ENCODE measurements around the gene OAT. TPM values are rescaled to one million over a fixed set of nuclear protein-coding genes. Genes with fewer than 3 reads are reported as not detected.

Gene OAT
- total RNA-seq, 2 experiments from 2014 or later = 36.5 to 39.6 TPM

DNA sequence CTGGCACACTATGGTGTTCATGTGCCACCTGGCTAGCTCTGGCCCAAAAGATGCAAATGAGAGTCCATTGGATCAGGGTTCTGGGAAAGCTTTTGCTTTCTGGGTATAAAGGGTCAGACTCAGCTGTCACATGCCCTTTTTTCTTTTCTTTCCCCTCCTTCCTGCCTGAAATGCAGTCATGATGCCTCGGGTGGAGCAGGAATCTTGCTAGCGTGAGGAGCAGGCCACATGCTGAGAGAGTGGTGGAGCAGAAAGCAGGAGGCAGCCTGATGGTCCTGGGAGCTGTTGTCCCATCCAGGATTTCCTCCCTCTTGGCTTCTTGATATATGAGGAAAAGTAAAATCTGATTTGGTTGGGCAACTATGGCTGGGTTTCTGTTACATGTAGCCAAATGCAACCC, 40.2 kb upstream of the OAT start:
- Mint-ChIP-seq H3K9me3 (ENCODE audit: low read depth) (no peaks in the 10 kb centered on the region), H3K4me1 (peaks cover 3% of the 10 kb centered on the region), H3K4me3 (no peak overlapping the region), H3K27ac (no peak overlapping the region), H3K36me3 (ENCODE audit: low read depth) (peaks cover 1% of the 10 kb centered on the region), H3K27me3 (peaks cover 23% of the 10 kb centered on the region)
- intact Hi-C loops (cut with DNase I, micrococcal nuclease) = no loop called here
- CTCF ChIA-PET = interaction anchor here (0.8 kb wide), 1 partner anchor 541 kb away, joined by 3 read pairs; no protein-coding TSS in a partner anchor
- DNase-seq (no peak), ATAC-seq (no peak)
- POLR2A ChIA-PET = no interaction called here

DNA sequence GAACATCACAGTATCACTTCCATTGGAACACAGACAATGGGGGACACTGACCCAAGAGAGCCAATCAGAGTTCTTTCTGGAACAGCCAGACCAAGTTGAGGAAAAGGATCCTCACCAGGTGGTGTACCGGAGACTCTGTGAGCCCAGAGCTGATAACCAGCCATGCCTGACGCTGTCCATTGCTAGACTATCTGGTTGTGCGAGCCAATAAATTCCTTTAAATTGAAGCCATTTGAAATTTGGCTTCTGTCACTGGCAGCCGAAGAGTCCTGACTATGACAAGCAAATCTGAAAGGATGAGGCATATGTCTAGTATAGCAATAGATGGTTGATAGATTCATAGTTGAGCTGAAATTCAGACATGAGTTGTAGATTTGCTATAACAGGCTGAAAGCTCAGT, 39.8 kb upstream of the OAT start:
- intact Hi-C loops (cut with DNase I, micrococcal nuclease) = no loop called here
- CTCF ChIA-PET = no interaction called here
- Mint-ChIP-seq H3K27me3 (peaks cover 27% of the 10 kb centered on the region), H3K4me1 (peaks cover 3% of the 10 kb centered on the region), H3K36me3 (ENCODE audit: low read depth) (peaks cover 1% of the 10 kb centered on the region), H3K27ac (no peak overlapping the region), H3K9me3 (ENCODE audit: low read depth) (no peaks in the 10 kb centered on the region), H3K4me3 (no peak overlapping the region)
- ATAC-seq (no peak), DNase-seq (no peak)
- POLR2A ChIA-PET = no interaction called here

DNA sequence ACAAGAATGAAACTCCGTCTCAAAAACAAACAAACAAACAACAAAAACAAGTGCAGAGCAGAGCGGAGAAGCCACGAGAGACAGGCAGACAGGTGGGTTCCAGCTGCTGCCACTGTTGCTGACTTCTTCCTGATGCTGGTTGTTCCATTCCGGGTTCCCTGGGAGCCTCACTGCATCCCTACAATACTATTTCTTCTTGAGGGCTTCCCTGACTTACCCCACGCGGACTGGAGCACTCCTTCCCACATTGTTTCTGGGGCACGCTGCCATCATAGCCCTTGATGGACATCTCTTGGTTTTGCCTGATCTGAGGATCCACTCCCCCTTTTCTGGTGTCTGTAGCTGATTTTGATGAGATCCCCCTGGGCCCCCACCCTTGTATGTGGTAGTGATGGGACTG, 36.7 kb upstream of the OAT start:
- no peak for DNase-seq
- peaks cover under 1% of the 10 kb centered on the region for H3K4me1 Mint-ChIP-seq
- H3K9me3 Mint-ChIP-seq (ENCODE audit: low read depth) = no peaks in the 10 kb centered on the region
- CTCF ChIA-PET = interaction anchor here (1.1 kb wide), 1 partner anchor 216 kb away, joined by 3 read pairs; no protein-coding TSS in a partner anchor
- ATAC-seq = no peak
- POLR2A ChIA-PET = no interaction called here
- H3K27ac Mint-ChIP-seq = no peak overlapping the region
- H3K4me3 Mint-ChIP-seq = no peak overlapping the region
- no peaks in the 10 kb centered on the region for H3K36me3 Mint-ChIP-seq (ENCODE audit: low read depth)
- peaks cover 51% of the 10 kb centered on the region for H3K27me3 Mint-ChIP-seq
- intact Hi-C loops (cut with DNase I, micrococcal nuclease) = no loop called here

DNA sequence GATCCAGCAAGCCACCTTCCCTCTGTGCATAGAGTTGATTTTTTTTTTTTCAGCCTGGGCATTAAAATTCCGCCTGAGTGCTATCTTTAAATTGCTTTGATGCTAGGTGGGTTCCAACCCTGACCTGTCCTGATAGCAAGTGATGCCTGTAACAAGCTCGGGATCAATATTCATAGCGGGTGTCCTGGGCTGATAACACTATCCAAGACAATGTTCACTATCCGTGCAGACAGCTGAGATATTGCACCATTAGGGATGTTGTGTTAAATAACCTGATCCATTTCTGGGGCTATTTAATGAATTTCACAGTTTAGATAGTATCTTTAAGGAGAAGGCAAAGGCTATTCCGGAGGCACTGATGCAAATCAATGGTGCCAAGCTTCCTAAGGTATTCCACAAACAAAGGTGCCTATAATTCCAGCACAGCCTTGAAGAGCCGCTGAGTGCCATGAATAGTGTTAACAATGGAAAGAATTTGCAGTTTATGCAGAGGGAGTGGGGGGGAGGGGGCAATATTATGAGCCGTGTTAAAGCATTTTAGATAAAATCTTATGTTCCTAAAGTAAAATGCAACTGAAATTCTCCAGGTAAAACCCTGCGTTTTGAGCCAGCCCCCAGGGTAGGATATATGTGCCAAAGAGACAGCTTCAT, 35.4 kb upstream of the OAT start:
- intact Hi-C loops (cut with DNase I, micrococcal nuclease) = no loop called here
- Mint-ChIP-seq H3K9me3 (ENCODE audit: low read depth) (no peaks in the 10 kb centered on the region), H3K4me1 (peaks cover 7% of the 10 kb centered on the region), H3K27ac (no peak overlapping the region), H3K27me3 (peaks cover 58% of the 10 kb centered on the region), H3K4me3 (no peak overlapping the region), H3K36me3 (ENCODE audit: low read depth) (no peaks in the 10 kb centered on the region)
- ChIA-PET POLR2A (no interaction called here), CTCF (no interaction called here)
- ATAC-seq = no peak
- no peak for DNase-seq

DNA sequence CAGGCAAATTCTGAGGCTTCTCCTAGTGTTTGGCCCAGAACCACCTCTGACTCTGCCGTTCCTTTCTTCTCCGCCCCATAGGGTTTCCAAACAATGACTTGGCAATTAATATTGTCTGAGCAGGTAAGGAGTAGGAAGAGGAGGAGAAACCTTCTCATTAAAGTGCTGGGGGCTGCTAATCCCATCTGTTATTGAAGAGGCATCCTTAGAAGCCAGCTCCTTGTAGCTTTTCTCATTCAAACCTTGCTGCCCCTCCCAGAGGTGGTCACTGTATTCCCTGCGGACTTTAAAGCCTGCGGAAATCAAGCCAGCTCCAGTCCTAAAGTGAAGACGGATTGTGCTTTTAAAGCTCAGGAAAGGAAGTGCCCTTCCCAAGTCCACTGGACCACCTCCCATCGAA, 32.6 kb upstream of the OAT start:
- no peak overlapping the region for H3K27ac Mint-ChIP-seq
- H3K9me3 Mint-ChIP-seq (ENCODE audit: low read depth) = no peaks in the 10 kb centered on the region
- no peaks in the 10 kb centered on the region for H3K36me3 Mint-ChIP-seq (ENCODE audit: low read depth)
- no peak for ATAC-seq
- peaks cover 17% of the 10 kb centered on the region for H3K4me1 Mint-ChIP-seq
- H3K4me3 Mint-ChIP-seq = no peak overlapping the region
- CTCF ChIA-PET = no interaction called here
- no peak for DNase-seq
- H3K27me3 Mint-ChIP-seq = peaks cover 74% of the 10 kb centered on the region
- POLR2A ChIA-PET = no interaction called here
- intact Hi-C loops (cut with DNase I, micrococcal nuclease) = no loop called here

DNA sequence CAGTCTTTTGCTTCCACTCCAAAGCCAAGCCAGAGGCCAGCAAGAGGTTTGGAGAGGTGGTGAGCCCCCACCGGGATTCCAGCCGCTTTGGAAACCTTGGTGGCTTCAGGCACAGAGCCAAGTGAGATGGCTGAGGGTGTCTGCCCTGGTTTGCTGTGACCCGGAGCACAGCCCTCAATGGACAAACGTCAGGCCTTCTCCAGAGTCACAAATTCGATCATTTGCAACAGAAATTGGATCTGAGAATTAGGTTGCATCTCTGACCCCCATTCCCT, 32.0 kb upstream of the OAT start:
- H3K4me3 Mint-ChIP-seq = no peak overlapping the region
- no peak overlapping the region for H3K27ac Mint-ChIP-seq
- no peak for ATAC-seq
- CTCF ChIA-PET = interaction anchor here (1.6 kb wide), 1 partner anchor 373 kb away, joined by 3 read pairs; no protein-coding TSS in a partner anchor
- no peak for DNase-seq
- H3K4me1 Mint-ChIP-seq = peaks cover 17% of the 10 kb centered on the region
- intact Hi-C loops (cut with DNase I, micrococcal nuclease) = no loop called here
- H3K36me3 Mint-ChIP-seq (ENCODE audit: low read depth) = no peaks in the 10 kb centered on the region
- POLR2A ChIA-PET = no interaction called here
- H3K27me3 Mint-ChIP-seq = peaks cover 74% of the 10 kb centered on the region
- H3K9me3 Mint-ChIP-seq (ENCODE audit: low read depth) = no peaks in the 10 kb centered on the region

DNA sequence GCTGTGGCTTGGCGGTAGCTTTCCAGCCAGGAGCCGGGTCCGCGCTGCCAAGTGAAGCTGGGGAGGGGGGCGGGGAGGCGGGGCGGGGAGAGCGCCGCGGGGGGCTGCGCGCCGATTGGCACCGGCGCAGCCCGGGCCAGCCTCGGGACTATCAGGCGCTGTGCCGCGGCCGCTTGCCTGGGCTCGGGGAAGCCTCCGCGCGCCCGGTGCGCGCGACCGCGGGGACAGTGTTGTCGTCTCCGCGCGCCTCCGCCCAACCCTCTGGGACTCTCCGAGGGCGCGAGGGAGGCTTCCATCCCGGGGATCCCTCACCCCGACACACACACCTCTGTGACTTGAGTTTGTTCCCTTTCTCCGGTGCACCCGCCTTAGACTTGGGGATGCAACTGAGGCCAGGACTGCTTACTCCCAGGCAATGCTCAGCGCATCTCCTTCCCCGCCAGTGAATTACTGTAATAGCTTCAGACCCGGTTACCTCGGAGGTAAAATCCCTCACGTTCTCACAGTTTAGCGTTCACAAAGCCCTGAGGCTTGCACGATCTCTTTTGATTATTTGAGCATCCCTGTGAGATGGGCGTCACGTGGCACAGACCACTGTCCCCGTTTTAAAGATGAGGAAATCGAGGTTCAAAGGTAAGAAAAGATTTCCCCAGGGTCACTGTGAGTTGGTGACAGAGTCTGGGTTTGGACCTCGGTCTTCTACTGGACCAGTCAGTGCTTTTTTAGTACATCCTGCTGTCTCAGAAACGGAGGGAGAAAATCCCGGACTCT, 31.5 kb upstream of the OAT start, which contains the start of gene NKX1-2:
Gene NKX1-2 (minus strand): TSS at position 24 of the 771 bp plus-strand sequence. CDS start 92 bp downstream, outside the sequence.
- POLR2A ChIA-PET = no interaction called here
- Mint-ChIP-seq H3K27me3 (peaks cover 75% of the 10 kb centered on the region), H3K36me3 (ENCODE audit: low read depth) (no peaks in the 10 kb centered on the region), H3K27ac (no peak within 1 kb of the TSS), H3K4me3 (peak within 1 kb of the TSS; percentile 23), H3K9me3 (ENCODE audit: low read depth) (no peaks in the 10 kb centered on the region), H3K4me1 (peaks cover 17% of the 10 kb centered on the region)
- peak; percentile 49 for ATAC-seq
- CTCF ChIA-PET = interaction anchor here (1.4 to 1.9 kb wide), 3 partner anchors 10 to 373 kb away, joined by 3 to 5 read pairs (median 5); no protein-coding TSS in a partner anchor
- peak; percentile 49 for DNase-seq
- intact Hi-C loops (cut with DNase I, micrococcal nuclease) = no loop called here

DNA sequence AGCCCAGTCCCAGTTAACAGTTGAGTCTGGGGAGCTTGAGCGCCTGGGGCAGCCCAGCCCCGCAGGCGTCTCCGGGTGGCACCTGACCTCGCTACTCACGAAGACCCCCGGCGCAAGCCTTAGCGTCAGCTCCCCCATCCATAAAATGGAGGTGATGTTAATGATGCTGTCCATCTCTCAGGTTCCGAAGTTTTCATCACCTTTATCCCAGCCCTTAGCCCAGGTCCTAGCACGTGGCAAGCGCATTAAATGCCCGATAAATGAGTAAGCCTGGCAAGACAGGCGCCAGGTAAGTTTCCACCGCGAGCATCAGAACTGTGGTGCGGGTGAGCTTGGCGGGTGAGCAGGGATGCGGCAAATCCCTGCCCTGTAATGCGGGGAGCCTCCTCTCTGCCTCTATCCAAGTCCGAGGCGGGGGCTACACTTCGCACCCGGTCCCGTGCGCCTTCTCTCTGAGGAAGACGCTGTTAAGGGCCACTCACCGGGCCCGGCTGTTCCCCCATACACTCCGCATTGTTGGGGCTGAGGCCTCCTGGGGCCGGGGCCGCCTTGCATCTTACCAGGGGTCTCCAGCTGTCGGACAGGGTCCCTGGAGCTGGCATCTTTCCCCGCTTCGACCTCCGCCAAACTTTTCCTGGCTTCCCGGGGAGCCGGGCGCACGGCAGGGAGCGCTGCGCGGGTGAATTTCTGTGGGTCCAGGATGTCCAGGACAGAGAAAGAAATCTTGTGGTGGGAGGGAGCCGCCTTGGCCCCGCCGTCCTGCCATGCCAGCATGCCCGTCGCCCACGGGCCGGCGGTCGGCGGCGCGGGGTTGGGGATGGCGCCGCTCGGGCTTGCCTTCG, 30.7 kb upstream of the OAT start:
- ChIA-PET CTCF (interaction anchor here (0.6 to 1.9 kb wide), 5 partner anchors 11 to 374 kb away, joined by 3 to 5 read pairs (median 4); no protein-coding TSS in a partner anchor), POLR2A (no interaction called here)
- intact Hi-C loops (cut with DNase I, micrococcal nuclease) = loop anchor here (2.0 to 10.0 kb wide), 2 partner anchors 353 to 1305 kb away; partner anchors contain the start of gene HMX2 (in 1 of the 2)
- peak; percentile 18 for DNase-seq
- ATAC-seq = peak; percentile 14
- H3K4me3 Mint-ChIP-seq = peak overlapping the region; percentile 5
- peaks cover 74% of the 10 kb centered on the region for H3K27me3 Mint-ChIP-seq
- H3K4me1 Mint-ChIP-seq = peaks cover 17% of the 10 kb centered on the region
- H3K9me3 Mint-ChIP-seq (ENCODE audit: low read depth) = no peaks in the 10 kb centered on the region
- no peak overlapping the region for H3K27ac Mint-ChIP-seq
- no peaks in the 10 kb centered on the region for H3K36me3 Mint-ChIP-seq (ENCODE audit: low read depth)

DNA sequence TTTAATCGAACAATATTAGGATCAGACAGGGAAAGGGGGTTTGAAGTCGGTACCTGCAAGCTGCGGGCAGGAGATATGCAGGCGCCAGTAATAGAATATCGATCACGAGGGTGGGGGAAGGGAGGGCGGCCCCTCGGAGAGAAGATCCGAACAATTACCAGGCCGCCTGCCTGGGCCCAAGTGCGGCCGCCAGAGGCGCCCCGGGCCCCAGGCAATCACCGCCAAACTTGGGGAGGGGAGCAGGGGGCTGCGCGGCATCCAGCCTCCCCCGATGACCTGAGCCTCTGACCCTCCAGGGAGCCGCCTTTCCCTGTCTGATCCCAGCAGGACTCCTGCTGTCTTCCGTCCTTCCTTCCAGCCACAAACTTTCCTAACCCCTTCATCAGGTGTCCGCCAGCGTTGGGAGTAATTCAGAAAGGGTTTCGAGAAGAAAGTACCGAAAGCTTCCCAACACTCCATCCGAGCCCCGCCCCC, 30.0 kb upstream of the OAT start:
- ChIA-PET CTCF (interaction anchor here (0.6 to 1.9 kb wide), 5 partner anchors 11 to 233 kb away, joined by 3 to 5 read pairs (median 5); no protein-coding TSS in a partner anchor), POLR2A (no interaction called here)
- no peak overlapping the region for H3K4me3 Mint-ChIP-seq
- H3K36me3 Mint-ChIP-seq (ENCODE audit: low read depth) = no peaks in the 10 kb centered on the region
- DNase-seq (no peak), ATAC-seq (no peak)
- no peaks in the 10 kb centered on the region for H3K9me3 Mint-ChIP-seq (ENCODE audit: low read depth)
- intact Hi-C loops (cut with DNase I, micrococcal nuclease) = loop anchor here (2.0 to 10.0 kb wide), 2 partner anchors 352 to 1304 kb away; partner anchors contain the start of gene HMX2 (in 1 of the 2)
- peaks cover 17% of the 10 kb centered on the region for H3K4me1 Mint-ChIP-seq
- H3K27ac Mint-ChIP-seq = no peak overlapping the region
- peaks cover 71% of the 10 kb centered on the region for H3K27me3 Mint-ChIP-seq

DNA sequence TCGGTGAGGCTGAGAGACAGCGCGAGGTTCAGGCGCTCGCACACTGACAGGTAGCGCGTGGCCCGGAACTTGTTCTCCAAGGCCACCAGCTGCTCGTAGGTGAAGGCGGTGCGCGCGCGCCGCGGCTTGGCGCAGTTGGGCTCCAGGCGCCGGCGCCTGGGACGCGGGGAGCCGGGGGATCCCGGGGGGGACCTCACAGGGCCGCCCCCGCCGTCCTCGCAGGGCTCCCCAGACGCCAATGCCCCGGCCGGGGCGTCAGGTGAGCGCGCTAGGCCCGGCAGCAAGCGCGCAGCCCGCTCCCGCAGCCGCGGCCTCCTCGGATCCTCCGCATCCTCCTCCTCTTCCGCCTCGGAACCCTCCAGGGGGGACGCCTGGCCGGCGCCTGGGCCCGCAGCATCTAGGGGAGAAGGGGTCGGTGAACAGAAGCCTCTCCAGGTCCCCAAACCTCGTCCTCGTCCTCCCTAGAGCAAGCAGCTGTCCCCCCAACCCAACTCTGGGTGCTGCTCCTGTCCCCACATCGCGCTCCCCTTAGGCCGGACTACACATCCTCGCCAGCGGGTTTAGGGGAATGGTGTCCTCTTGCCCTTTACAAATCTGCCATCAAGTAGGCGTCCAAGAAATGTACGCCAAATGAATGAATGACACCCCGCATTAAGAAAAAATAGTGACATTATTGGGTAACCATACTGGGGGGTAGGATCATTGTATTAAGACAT, 29.2 kb upstream of the OAT start:
- Mint-ChIP-seq H3K27me3 (peaks cover 69% of the 10 kb centered on the region), H3K27ac (no peak overlapping the region), H3K36me3 (ENCODE audit: low read depth) (no peaks in the 10 kb centered on the region), H3K4me1 (peaks cover 17% of the 10 kb centered on the region), H3K9me3 (ENCODE audit: low read depth) (no peaks in the 10 kb centered on the region), H3K4me3 (peak overlapping the region; percentile 39)
- DNase-seq (peak; percentile 42), ATAC-seq (peak; percentile 27)
- intact Hi-C loops (cut with DNase I, micrococcal nuclease) = loop anchor here (2.0 to 10.0 kb wide), 2 partner anchors 351 to 1303 kb away; partner anchors contain the start of gene HMX2 (in 1 of the 2)
- ChIA-PET POLR2A (no interaction called here), CTCF (interaction anchor here (0.6 to 1.6 kb wide), 3 partner anchors 17 to 449 kb away, joined by 3 to 5 read pairs (median 3); no protein-coding TSS in a partner anchor)
